Vagina (tissue), 2 donors: ENCODE measurements around the gene GRK3.

Source experiments
- POLR2A ChIP-seq, 2 donors: fragments of 450-650 bp; IDR thresholded peaks; one replicate each; pipeline ENCODE4 v1.6.1; 2017; ENCODE audit warnings: antibody characterized with exemption in 2 of 2, mild to moderate bottlenecking in 2 of 2, moderate library complexity in 2 of 2
- POLR2AphosphoS5 ChIP-seq, 2 donors: sonication (generic); formaldehyde crosslinking; IDR thresholded peaks; one replicate each; pipeline ENCODE4 v1.9.0; 2017; ENCODE audit warnings: antibody characterized with exemption in 2 of 2, mild to moderate bottlenecking in 2 of 2, low read depth in 1 of 2; ENCODE audit not compliant: insufficient read depth in 1 of 2
- TF ChIP-seq, protein P1 (sequence below), 3 experiments: fragments of 450-650 bp in 2 of 3; fragments of 200-600 bp in 1 of 3; sonication (generic) in 1 of 3; IDR thresholded peaks; one replicate each; pipeline ENCODE4 v1.5.1; 2017 to 2019; ENCODE audit warnings: antibody characterized with exemption in 3 of 3, mild to moderate bottlenecking in 2 of 3, moderate library complexity in 2 of 3

DNA sequence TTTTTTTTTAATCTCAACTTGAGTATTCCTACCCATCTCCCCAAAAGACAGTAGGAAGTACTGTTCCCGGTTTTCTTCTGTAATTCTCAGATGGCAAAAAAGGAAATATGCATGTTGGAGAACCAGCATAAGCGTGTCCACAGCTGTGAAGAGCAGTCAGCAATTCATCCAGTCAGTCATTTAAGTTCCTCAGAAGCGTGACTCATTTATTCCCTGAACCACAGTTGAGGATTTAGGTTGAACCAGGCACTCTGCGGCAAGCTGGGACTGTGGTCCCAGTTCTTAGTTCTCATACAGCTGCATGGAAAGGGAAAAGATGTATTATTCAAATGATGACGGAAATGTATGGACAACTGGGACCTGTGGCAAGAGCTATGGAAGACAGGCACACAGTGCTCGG is 116.5 kb downstream of the GRK3 start:
- TF ChIP-seq, protein P1, sequence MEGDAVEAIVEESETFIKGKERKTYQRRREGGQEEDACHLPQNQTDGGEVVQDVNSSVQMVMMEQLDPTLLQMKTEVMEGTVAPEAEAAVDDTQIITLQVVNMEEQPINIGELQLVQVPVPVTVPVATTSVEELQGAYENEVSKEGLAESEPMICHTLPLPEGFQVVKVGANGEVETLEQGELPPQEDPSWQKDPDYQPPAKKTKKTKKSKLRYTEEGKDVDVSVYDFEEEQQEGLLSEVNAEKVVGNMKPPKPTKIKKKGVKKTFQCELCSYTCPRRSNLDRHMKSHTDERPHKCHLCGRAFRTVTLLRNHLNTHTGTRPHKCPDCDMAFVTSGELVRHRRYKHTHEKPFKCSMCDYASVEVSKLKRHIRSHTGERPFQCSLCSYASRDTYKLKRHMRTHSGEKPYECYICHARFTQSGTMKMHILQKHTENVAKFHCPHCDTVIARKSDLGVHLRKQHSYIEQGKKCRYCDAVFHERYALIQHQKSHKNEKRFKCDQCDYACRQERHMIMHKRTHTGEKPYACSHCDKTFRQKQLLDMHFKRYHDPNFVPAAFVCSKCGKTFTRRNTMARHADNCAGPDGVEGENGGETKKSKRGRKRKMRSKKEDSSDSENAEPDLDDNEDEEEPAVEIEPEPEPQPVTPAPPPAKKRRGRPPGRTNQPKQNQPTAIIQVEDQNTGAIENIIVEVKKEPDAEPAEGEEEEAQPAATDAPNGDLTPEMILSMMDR (IDR thresholded peaks at IDR 0.05): no peak
- TF ChIP-seq POLR2AphosphoS5 (IDR thresholded peaks at IDR 0.05; ENCODE audit: insufficient read depth in 1 of 2, low read depth in 1 of 2) (no peak), POLR2A (IDR thresholded peaks at IDR 0.05) (no peak)
